ENCODE results near the gene SIGLEC5.

The SIGLEC5 gene

GRCh38 chr19:51602189-51602854, 27.9 kb downstream of the SIGLEC5 start:
- H3K9ac ChIP-seq = no peak overlapping the region
- TF ChIP-seq CTCF (IDR thresholded peaks at IDR 0.05) = no peak
- H3K79me2 ChIP-seq = peaks cover 26% of the 10 kb centered on the region
- H3K27me3 ChIP-seq (ENCODE audit: control insufficient read depth, insufficient read depth, low read length) = no peaks in the 10 kb centered on the region
- no peaks in the 10 kb centered on the region for H3K9me3 ChIP-seq (ENCODE audit: control insufficient read depth, low read length)
- H3K4me1 ChIP-seq = peaks cover 31% of the 10 kb centered on the region
- H3K27ac ChIP-seq = peak overlapping the region; percentile 33
- H2AFZ ChIP-seq = peak overlapping the region; percentile 25
- no peak overlapping the region for H3K4me3 ChIP-seq (ENCODE audit: low read depth, low read length)
- H3K4me2 ChIP-seq (ENCODE audit: low read length) = no peak overlapping the region
- H3K36me3 ChIP-seq (ENCODE audit: control insufficient read depth, insufficient read depth, low read length) = no peaks in the 10 kb centered on the region

GRCh38 chr19:51600940-51601580, 29.1 kb downstream of the SIGLEC5 start:
- peaks cover 26% of the 10 kb centered on the region for H3K79me2 ChIP-seq
- no peak overlapping the region for H3K27ac ChIP-seq
- no peaks in the 10 kb centered on the region for H3K36me3 ChIP-seq (ENCODE audit: control insufficient read depth, insufficient read depth, low read length)
- no peak overlapping the region for H2AFZ ChIP-seq
- no peak for TF ChIP-seq CTCF (IDR thresholded peaks at IDR 0.05)
- H3K4me2 ChIP-seq (ENCODE audit: low read length) = no peak overlapping the region
- no peak overlapping the region for H3K9ac ChIP-seq
- no peaks in the 10 kb centered on the region for H3K27me3 ChIP-seq (ENCODE audit: control insufficient read depth, insufficient read depth, low read length)
- H3K4me1 ChIP-seq = peaks cover 19% of the 10 kb centered on the region
- no peak overlapping the region for H3K4me3 ChIP-seq (ENCODE audit: low read depth, low read length)
- no peaks in the 10 kb centered on the region for H3K9me3 ChIP-seq (ENCODE audit: control insufficient read depth, low read length)

GRCh38 chr19:51599084-51599483, 31.1 kb downstream of the SIGLEC5 start:
- no peaks in the 10 kb centered on the region for H3K27me3 ChIP-seq (ENCODE audit: control insufficient read depth, insufficient read depth, low read length)
- no peak overlapping the region for H3K4me3 ChIP-seq (ENCODE audit: low read depth, low read length)
- peaks cover 16% of the 10 kb centered on the region for H3K4me1 ChIP-seq
- H3K9ac ChIP-seq = no peak overlapping the region
- no peak for TF ChIP-seq CTCF (IDR thresholded peaks at IDR 0.05)
- no peak overlapping the region for H3K27ac ChIP-seq
- peaks cover 31% of the 10 kb centered on the region for H3K79me2 ChIP-seq
- H3K36me3 ChIP-seq (ENCODE audit: control insufficient read depth, insufficient read depth, low read length) = no peaks in the 10 kb centered on the region
- no peaks in the 10 kb centered on the region for H3K9me3 ChIP-seq (ENCODE audit: control insufficient read depth, low read length)
- no peak overlapping the region for H2AFZ ChIP-seq
- H3K4me2 ChIP-seq (ENCODE audit: low read length) = no peak overlapping the region

GRCh38 chr19:51598159-51598915, 31.9 kb downstream of the SIGLEC5 start:
- H3K27me3 ChIP-seq (ENCODE audit: control insufficient read depth, insufficient read depth, low read length) = no peaks in the 10 kb centered on the region
- peaks cover 31% of the 10 kb centered on the region for H3K79me2 ChIP-seq
- peaks cover 15% of the 10 kb centered on the region for H3K4me1 ChIP-seq
- H3K4me3 ChIP-seq (ENCODE audit: low read depth, low read length) = no peak overlapping the region
- no peak for TF ChIP-seq CTCF (IDR thresholded peaks at IDR 0.05)
- no peak overlapping the region for H3K4me2 ChIP-seq (ENCODE audit: low read length)
- H3K27ac ChIP-seq = no peak overlapping the region
- H2AFZ ChIP-seq = no peak overlapping the region
- H3K9me3 ChIP-seq (ENCODE audit: control insufficient read depth, low read length) = no peaks in the 10 kb centered on the region
- no peaks in the 10 kb centered on the region for H3K36me3 ChIP-seq (ENCODE audit: control insufficient read depth, insufficient read depth, low read length)
- no peak overlapping the region for H3K9ac ChIP-seq
